GM21390 (cell line): Measurements from ENCODE around the gene LRRC10.

Experiments used
- ATAC-seq: cut with Tn5 transposase; IDR thresholded peaks from one replicate; pipeline ENCODE4 v1.9.1; 2021; ENCODE audit not compliant: unreplicated experiment

LRRC10 gene

GRCh38 chr12:69610729-69611128 lies at the start of gene LRRC10:
Gene LRRC10, minus strand, starts transcription at chr12:69610907. Its CDS starts 69 bp downstream, at chr12:69610838.
- ATAC-seq, result no peak

- ATAC-seq, result no peak
Observed at GRCh38 chr12:69660164-69660863, 49.6 kb upstream of the LRRC10 start.

GRCh38 chr12:69658203-69658602 lies 47.5 kb upstream of the LRRC10 start:
- ATAC-seq, result no peak

GRCh38 chr12:69657376-69658137 lies 46.9 kb upstream of the LRRC10 start:
- ATAC-seq, result no peak

GRCh38 chr12:69655616-69656340 lies 45.1 kb upstream of the LRRC10 start:
- no peak for ATAC-seq

- ATAC-seq, result no peak
Observed at GRCh38 chr12:69653703-69654102, 43.0 kb upstream of the LRRC10 start.

GRCh38 chr12:69651922-69652321 lies 41.2 kb upstream of the LRRC10 start:
- no peak for ATAC-seq

- no peak for ATAC-seq
Observed at GRCh38 chr12:69649529-69649928, 38.8 kb upstream of the LRRC10 start.

- ATAC-seq, result no peak
Observed at GRCh38 chr12:69648476-69648875, 37.8 kb upstream of the LRRC10 start.

GRCh38 chr12:69647178-69647577 lies 36.5 kb upstream of the LRRC10 start:
- no peak for ATAC-seq

- no peak for ATAC-seq
Observed at GRCh38 chr12:69645031-69645430, 34.3 kb upstream of the LRRC10 start.

GRCh38 chr12:69644511-69644910 lies 33.8 kb upstream of the LRRC10 start:
- ATAC-seq, result no peak

GRCh38 chr12:69642531-69642930 lies 31.8 kb upstream of the LRRC10 start:
- no peak for ATAC-seq

GRCh38 chr12:69641546-69641945 lies 30.8 kb upstream of the LRRC10 start:
- no peak for ATAC-seq

- peak; percentile 90 for ATAC-seq
Observed at GRCh38 chr12:69639400-69640016, 28.8 kb upstream of the LRRC10 start.

- ATAC-seq, result no peak
Observed at GRCh38 chr12:69633061-69633460, 22.4 kb upstream of the LRRC10 start.

- ATAC-seq, result no peak
Observed at GRCh38 chr12:69630191-69630590, 19.5 kb upstream of the LRRC10 start.

- no peak for ATAC-seq
Observed at GRCh38 chr12:69627501-69627900, 16.8 kb upstream of the LRRC10 start.

- no peak for ATAC-seq
Observed at GRCh38 chr12:69623970-69624369, 13.3 kb upstream of the LRRC10 start.

GRCh38 chr12:69621551-69621950 lies 10.8 kb upstream of the LRRC10 start:
- no peak for ATAC-seq

- ATAC-seq, result no peak
Observed at GRCh38 chr12:69620921-69621320, 10.2 kb upstream of the LRRC10 start.
